HTERT RPE-1 (cell line): Measurements from ENCODE around the gene CACNA1D.

Source experiments
- in situ Hi-C: fragments of 300-500 bp; cut with MboI; formaldehyde crosslinking; loops from 4 replicates; pipeline ENCODE4 v1.14.3; 2020; ENCODE audit warnings: low sequenced_read_pairs

Gene CACNA1D

GRCh38 chr3:53837331-53837730, 342.9 kb downstream of the CACNA1D start:
- in situ Hi-C loops, result no loop called here

GRCh38 chr3:53841296-53841695, 346.9 kb downstream of the CACNA1D start:
- in situ Hi-C loops, result no loop called here

DNA sequence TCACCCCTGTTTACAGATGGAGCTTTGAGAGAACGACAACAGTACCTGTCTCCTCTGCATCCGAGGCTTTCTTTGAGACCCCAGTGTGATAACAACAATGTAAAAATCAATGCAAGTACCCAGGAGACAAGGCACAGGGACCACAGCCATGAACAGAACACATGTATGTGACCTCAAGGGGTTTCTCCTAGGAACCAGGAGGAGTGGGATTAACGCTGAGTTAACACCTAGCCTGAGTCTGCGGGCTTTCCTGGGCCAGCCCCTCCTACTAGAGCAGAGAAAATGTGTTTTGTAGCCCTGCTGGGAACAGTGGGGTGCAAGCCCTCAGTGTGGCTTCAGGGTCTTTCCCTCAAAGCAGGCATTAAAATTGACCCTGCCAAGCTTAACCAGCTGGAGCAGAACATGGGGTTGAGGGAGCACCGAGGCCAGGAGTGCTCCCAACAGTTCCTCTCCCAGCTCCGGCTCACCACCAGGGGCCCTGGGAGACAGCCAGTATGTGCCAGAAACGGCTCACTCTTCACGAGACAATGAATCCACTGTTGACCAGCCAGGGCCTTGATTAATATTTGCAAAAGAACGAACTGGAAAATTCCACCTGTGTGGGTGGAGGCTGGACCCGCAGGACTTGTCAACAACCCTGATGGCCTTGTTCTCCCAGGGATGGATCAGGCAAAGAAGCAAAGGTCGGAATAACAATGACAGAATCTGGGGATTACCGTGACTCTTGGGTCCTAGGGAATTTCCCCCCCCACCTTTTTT, 348.2 kb downstream of the CACNA1D start:
- in situ Hi-C loops, result no loop called here

DNA sequence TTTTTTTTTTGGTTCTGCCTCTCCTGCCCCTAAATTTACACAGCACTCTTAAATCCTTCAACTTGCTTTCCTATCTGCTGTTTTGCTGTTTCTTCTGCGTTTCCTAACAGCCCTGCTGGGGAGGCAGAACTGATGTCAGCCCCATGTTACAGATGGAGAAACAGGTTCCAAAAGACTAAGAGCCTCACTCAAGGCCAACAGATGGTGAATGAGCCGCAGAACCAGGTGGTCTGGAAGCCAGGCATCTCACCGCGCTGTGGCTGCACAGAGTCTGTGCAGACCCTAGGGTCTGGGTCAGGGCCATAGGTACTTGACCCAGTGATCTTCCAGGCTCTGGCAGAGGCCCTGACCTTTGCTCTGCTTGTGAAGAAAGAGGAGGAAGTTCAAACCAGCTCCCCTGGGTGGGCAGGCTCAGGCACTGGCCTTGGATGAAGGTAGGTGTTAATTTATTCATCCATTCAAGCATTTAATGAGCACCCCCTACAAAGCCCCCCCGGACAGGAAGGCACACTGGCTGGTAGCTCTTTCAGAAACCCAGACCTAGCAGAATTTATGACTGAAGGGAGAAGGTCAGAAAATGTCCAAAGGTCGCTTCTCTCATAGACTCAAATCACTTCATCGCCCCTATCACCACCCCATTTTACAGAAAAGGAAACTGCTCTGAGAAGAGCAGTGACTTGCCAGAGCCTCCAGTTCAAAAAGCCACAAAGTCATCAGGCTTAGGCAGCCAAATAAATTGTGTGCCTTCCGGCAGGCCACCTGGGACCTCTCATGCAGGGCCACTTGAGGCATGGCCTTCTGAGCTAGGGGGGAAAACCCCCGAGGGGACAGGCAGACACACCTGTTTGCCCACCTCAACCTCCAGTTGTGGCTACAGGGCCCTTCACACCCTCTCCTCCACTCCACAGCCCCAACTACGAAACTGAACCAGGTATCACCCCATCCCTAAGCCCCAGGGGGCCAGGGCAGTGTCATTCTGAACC, 349.1 kb downstream of the CACNA1D start:
- in situ Hi-C loops, result no loop called here

DNA sequence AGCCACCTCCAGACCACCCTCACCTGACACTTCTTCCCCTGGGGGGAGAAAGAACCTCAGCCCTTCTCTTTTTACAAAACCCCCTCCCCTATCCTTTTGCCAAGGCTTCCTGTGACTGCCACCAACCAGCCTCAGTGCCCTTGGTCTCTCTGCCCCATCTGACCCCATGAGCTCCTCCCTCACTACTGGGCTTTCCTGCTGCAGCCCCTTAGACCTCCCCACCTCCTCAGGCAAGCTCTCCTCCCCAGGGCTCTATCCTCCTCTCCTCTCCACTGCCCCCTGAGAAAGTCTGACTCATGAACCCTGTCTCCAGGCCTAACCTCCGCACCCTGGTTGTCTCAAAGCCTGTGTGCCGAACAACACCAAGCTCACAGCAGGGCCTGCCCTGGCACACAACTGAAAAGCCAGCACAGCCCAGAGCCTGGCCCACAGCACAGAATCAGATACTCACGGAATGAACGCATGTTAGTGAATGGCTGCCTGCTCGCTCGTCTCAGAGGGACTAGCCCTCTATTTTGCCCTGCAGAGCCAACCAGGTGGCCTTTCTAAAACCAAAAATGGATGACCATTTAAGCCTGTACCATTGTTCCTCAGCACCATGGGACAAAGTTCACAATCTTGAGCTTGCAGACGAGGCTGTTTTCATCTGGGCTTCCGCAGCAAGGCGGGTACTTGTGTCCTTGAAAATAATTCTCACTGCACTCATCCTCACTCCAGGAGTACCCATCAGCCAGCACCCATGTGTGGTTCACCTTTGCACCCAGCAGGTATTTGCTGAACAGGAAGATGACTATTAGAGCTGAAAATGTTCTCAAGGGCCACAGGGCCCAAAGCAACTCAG, 350.1 kb downstream of the CACNA1D start:
- in situ Hi-C loops, result no loop called here

GRCh38 chr3:53845103-53845880, 350.9 kb downstream of the CACNA1D start:
- in situ Hi-C loops, result no loop called here

DNA sequence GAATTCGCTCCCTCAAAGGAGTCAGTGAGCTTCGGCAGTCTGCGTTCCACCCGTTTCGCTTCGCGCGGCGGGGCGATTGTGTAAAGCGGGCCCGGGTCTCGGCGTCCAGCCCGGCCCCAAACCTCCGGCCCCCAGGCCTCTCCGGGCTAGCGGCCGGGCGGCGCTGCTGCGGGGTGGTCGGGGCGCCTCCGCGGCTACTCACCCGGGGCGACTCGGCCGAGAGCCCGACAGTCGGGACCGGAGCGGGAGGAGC, 351.4 kb downstream of the CACNA1D start:
- in situ Hi-C loops, result no loop called here

- in situ Hi-C loops, result no loop called here
Measured at GRCh38 chr3:53846134-53846850, 351.9 kb downstream of the CACNA1D start, which contains the start of the genes CHDH and IL17RB. Gene CHDH, minus strand, starts transcription at chr3:53846419. Its CDS starts 22,411 bp downstream, at chr3:53824008. Gene IL17RB, plus strand, starts transcription at chr3:53846568. Its CDS starts 21 bp downstream, at chr3:53846589.

DNA sequence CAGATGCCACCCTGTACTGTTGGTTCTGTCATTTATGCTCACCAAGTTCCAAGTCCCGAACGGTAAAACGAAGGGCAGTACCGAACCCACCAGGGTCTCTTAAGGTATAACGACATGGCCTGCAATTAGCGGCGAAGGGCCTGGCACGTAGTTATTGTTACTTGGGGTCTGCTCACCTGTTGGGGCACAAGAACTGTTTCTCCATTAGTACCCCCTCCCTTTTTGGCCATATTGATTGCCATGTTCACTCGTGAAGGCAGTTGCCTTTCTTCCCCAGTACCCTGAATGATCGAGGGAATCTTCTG, 352.4 kb downstream of the CACNA1D start:
- in situ Hi-C loops, result no loop called here

- in situ Hi-C loops, result no loop called here
Measured at GRCh38 chr3:53849916-53850315, 355.5 kb downstream of the CACNA1D start.

DNA sequence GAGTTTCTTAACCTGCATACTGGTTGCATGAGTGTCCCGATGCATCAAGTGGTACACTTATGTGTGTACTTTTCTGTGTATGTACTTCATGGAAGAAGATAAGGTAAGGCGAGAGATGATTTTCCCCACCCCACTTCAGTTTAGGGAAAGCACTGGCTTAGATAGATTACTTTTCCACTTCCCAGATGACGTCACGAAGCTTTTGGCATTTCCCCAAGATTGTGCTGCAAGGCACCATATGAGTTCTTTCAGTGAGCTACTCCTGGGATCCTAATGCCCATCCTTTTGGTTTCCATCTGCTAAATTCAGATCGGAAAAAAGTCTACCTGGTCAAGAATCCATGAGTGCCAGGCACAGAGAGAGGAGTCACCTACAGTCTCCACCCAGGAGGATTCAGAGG, 356.5 kb downstream of the CACNA1D start:
- in situ Hi-C loops, result no loop called here

DNA sequence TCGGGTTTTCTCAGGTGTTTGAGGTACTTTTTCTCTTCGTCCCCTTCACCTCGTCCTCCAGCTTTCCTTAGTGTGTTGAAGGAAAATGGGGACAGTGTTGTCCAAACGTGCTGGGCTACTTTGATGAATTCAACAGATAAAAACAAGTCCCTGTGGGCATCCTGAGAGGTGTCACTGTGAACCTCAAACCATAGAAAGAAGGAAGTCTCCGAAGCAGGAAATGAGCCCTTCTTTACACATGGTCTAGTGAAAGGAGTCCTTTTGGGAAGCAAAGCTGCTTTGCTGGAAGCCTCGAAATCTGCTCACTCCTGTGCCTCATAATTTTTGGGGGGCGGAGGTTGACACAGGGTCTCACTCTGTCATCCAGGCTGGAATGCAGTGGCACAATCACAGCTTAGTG, 362.6 kb downstream of the CACNA1D start:
- in situ Hi-C loops, result no loop called here

DNA sequence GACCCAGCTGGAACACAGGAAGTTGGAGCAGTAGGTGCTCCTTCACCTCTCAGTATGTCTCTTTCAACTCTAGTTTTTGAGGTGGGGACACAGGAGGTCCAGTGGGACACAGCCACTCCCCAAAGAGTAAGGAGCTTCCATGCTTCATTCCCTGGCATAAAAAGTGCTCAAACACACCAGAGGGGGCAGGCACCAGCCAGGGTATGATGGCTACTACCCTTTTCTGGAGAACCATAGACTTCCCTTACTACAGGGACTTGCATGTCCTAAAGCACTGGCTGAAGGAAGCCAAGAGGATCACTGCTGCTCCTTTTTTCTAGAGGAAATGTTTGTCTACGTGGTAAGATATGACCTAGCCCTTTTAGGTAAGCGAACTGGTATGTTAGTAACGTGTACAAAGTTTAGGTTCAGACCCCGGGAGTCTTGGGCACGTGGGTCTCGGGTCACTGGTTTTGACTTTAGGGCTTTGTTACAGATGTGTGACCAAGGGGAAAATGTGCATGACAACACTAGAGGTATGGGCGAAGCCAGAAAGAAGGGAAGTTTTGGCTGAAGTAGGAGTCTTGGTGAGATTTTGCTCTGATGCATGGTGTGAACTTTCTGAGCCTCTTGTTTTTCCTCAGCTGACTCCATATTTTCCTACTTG, 363.8 kb downstream of the CACNA1D start:
- in situ Hi-C loops, result no loop called here

GRCh38 chr3:53859178-53859577, 364.8 kb downstream of the CACNA1D start:
- in situ Hi-C loops, result no loop called here

GRCh38 chr3:53860196-53860595, 365.8 kb downstream of the CACNA1D start:
- in situ Hi-C loops, result no loop called here

GRCh38 chr3:53862241-53862640, 367.8 kb downstream of the CACNA1D start:
- in situ Hi-C loops, result no loop called here

DNA sequence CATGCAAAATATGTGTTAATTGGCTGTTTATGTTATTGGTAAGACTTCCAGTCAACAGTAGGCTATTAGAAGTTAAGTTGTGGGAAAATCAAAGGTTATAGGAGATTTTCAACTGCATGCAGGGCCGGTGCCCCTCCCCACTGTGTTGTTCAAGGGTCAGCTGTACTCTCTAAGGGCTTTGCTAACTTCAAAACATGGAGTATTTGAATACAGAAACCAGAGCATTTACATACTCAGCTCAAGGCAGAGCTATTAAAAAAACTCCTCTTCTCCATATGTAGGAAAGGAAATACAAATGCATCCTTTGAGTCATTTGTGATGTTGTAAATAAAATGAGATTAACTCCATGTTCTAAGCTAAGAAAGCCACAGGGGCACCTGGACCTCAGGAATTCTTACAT, 368.7 kb downstream of the CACNA1D start:
- in situ Hi-C loops, result no loop called here
